ENCODE measurements around the gene VPS13D. TPM values are rescaled to one million over a fixed set of nuclear protein-coding genes. Genes with fewer than 3 reads are reported as not detected.

Gene VPS13D
- total RNA-seq, 1 experiment from 2014 or later = 31.6 TPM

DNA sequence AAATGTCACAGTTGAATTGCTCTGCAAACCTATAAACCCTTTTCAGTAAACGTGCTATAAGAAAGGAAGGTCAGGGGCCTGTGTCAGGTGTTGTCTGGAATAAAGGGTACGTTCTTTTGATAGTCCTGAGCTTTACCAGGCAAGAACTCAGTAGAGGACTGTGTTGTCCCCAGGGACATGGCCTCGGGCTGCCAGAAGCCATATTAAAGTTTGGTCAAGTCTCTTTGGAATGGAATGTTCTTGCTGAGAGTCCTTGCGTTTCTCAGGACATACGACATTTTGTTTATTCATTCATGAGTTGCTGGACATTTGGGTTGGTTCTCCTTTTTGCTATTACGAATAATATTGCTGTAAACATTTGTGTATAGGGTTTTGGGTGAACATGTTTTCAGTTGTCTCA is 16.8 kb downstream of the VPS13D start:
- no peaks in the 10 kb centered on the region for H3K9me2 ChIP-seq (ENCODE audit: insufficient read depth)
- no peaks in the 10 kb centered on the region for H3K4me1 ChIP-seq (ENCODE audit: control insufficient read depth in 1 of 2, insufficient read depth in 2 of 2, low read length in 2 of 2)
- ChIA-PET POLR2A (no interaction called here), CTCF (no interaction called here), RAD21 (ENCODE audit: low non-redundant PET in 1 of 2, low total read pairs in 2 of 2, uncharacterized antibody in 2 of 2, unreplicated experiment in 2 of 2) (no interaction called here)
- no peaks in the 10 kb centered on the region for H3K9me3 ChIP-seq (ENCODE audit: control insufficient read depth in 1 of 2, insufficient read depth in 1 of 2, low read depth in 1 of 2, low read length in 2 of 2)
- H3K36me3 ChIP-seq (ENCODE audit: control insufficient read depth in 1 of 2, insufficient read depth in 2 of 2, low read length in 2 of 2) = peaks cover 16 to 31% of the 10 kb centered on the region in 2 experiments
- H4K20me1 ChIP-seq (ENCODE audit: insufficient read depth) = no peaks in the 10 kb centered on the region
- H3K4me2 ChIP-seq (ENCODE audit: low read length) = no peak overlapping the region
- no peak overlapping the region for H3K27ac ChIP-seq (ENCODE audit: low read depth, low read length)
- H2AFZ ChIP-seq (ENCODE audit: low read depth, low read length, poor library complexity, severe bottlenecking) = no peak overlapping the region
- BruUV-seq (replicated peaks) = no TSS peak
- intact Hi-C loops (cut with micrococcal nuclease) = no loop called here
- DNase-seq (ENCODE audit: low read depth, low spot score) (no peak), ATAC-seq (no peak)
- H3K27me3 ChIP-seq (ENCODE audit: insufficient read depth, low read length) = no peaks in the 10 kb centered on the region
- no peak overlapping the region for H3K9ac ChIP-seq (ENCODE audit: low read length)
- TF ChIP-seq, protein P1, sequence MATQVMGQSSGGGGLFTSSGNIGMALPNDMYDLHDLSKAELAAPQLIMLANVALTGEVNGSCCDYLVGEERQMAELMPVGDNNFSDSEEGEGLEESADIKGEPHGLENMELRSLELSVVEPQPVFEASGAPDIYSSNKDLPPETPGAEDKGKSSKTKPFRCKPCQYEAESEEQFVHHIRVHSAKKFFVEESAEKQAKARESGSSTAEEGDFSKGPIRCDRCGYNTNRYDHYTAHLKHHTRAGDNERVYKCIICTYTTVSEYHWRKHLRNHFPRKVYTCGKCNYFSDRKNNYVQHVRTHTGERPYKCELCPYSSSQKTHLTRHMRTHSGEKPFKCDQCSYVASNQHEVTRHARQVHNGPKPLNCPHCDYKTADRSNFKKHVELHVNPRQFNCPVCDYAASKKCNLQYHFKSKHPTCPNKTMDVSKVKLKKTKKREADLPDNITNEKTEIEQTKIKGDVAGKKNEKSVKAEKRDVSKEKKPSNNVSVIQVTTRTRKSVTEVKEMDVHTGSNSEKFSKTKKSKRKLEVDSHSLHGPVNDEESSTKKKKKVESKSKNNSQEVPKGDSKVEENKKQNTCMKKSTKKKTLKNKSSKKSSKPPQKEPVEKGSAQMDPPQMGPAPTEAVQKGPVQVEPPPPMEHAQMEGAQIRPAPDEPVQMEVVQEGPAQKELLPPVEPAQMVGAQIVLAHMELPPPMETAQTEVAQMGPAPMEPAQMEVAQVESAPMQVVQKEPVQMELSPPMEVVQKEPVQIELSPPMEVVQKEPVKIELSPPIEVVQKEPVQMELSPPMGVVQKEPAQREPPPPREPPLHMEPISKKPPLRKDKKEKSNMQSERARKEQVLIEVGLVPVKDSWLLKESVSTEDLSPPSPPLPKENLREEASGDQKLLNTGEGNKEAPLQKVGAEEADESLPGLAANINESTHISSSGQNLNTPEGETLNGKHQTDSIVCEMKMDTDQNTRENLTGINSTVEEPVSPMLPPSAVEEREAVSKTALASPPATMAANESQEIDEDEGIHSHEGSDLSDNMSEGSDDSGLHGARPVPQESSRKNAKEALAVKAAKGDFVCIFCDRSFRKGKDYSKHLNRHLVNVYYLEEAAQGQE (IDR thresholded peaks at IDR 0.05; ENCODE audit: low read depth) = no peak
- TF ChIP-seq, protein P2, sequence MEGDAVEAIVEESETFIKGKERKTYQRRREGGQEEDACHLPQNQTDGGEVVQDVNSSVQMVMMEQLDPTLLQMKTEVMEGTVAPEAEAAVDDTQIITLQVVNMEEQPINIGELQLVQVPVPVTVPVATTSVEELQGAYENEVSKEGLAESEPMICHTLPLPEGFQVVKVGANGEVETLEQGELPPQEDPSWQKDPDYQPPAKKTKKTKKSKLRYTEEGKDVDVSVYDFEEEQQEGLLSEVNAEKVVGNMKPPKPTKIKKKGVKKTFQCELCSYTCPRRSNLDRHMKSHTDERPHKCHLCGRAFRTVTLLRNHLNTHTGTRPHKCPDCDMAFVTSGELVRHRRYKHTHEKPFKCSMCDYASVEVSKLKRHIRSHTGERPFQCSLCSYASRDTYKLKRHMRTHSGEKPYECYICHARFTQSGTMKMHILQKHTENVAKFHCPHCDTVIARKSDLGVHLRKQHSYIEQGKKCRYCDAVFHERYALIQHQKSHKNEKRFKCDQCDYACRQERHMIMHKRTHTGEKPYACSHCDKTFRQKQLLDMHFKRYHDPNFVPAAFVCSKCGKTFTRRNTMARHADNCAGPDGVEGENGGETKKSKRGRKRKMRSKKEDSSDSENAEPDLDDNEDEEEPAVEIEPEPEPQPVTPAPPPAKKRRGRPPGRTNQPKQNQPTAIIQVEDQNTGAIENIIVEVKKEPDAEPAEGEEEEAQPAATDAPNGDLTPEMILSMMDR (IDR thresholded peaks at IDR 0.05 in 2 of 3, conservative IDR thresholded peaks at IDR 0.05 in 1 of 3; ENCODE audit: borderline replicate concordance in 1 of 3, insufficient read depth in 1 of 3, low read depth in 2 of 3, low read length in 2 of 3) = no peak
- TF ChIP-seq CEBPB (IDR thresholded peaks at IDR 0.05; ENCODE audit: low read depth) = no peak
- TF ChIP-seq ELF1 (IDR thresholded peaks at IDR 0.05; ENCODE audit: borderline replicate concordance, low read depth) = no peak
- TF ChIP-seq POLR2AphosphoS5 (IDR thresholded peaks at IDR 0.05; ENCODE audit: low read depth, low read length) = no peak
- TF ChIP-seq EZH2phosphoT487 (IDR thresholded peaks at IDR 0.05; ENCODE audit: borderline replicate concordance) = no peak
- TF ChIP-seq POLR2A (IDR thresholded peaks at IDR 0.05; ENCODE audit: borderline replicate concordance, extremely low read depth, insufficient read depth, insufficient read length) = no peak
- no peak for TF ChIP-seq EZH2 (IDR thresholded peaks at IDR 0.05)
- no peak for TF ChIP-seq SIN3A (IDR thresholded peaks at IDR 0.05; ENCODE audit: low read depth)
- no peak for TF ChIP-seq SRF (IDR thresholded peaks at IDR 0.05; ENCODE audit: low read depth)
- TF ChIP-seq TCF7L2 (IDR thresholded peaks at IDR 0.05; ENCODE audit: borderline replicate concordance, extremely low read depth, insufficient read depth, insufficient read length) = no peak
- TF ChIP-seq, protein P3, sequence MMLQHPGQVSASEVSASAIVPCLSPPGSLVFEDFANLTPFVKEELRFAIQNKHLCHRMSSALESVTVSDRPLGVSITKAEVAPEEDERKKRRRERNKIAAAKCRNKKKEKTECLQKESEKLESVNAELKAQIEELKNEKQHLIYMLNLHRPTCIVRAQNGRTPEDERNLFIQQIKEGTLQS (IDR thresholded peaks at IDR 0.05) = no peak
- TF ChIP-seq, protein P4, sequence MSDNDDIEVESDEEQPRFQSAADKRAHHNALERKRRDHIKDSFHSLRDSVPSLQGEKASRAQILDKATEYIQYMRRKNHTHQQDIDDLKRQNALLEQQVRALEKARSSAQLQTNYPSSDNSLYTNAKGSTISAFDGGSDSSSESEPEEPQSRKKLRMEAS (IDR thresholded peaks at IDR 0.05) = no peak
- no peak for TF ChIP-seq YY1 (IDR thresholded peaks at IDR 0.05; ENCODE audit: extremely low read depth, insufficient replicate concordance, low read depth, low read length)
- no peak for TF ChIP-seq SP1 (IDR thresholded peaks at IDR 0.05; ENCODE audit: low read depth)
- H3K79me2 ChIP-seq (ENCODE audit: insufficient read depth, low read length) = no peaks in the 10 kb centered on the region
- H3K4me3 ChIP-seq (replicated peaks in 1 of 2; ENCODE audit: low read depth in 1 of 2, low read length in 2 of 2) = no peak overlapping the region

Data from HCT116 (cell line).